Measurements from ENCODE around the gene C3orf22.

The C3orf22 gene

GRCh38 chr3:126556637-126557414 lies 1.9 kb downstream of the C3orf22 start:
- no peak for DNase-seq (ENCODE audit: low read depth)

- no peak for DNase-seq (ENCODE audit: low read depth)
These were observed 2.7 kb downstream of the C3orf22 start for GRCh38 chr3:126555795-126556636.

- no peak for DNase-seq (ENCODE audit: low read depth)
These were observed 3.9 kb downstream of the C3orf22 start for GRCh38 chr3:126554560-126555525.

- DNase-seq (ENCODE audit: low read depth): no peak
These were observed 5.2 kb downstream of the C3orf22 start for GRCh38 chr3:126553284-126554084.

- no peak for DNase-seq (ENCODE audit: low read depth)
These were observed 5.9 kb downstream of the C3orf22 start for GRCh38 chr3:126552688-126553283.

GRCh38 chr3:126551839-126552687 lies 6.7 kb downstream of the C3orf22 start:
- DNase-seq (ENCODE audit: low read depth): no peak

- no peak for DNase-seq (ENCODE audit: low read depth)
These were observed 7.5 kb downstream of the C3orf22 start for GRCh38 chr3:126551121-126551838.

- no peak for DNase-seq (ENCODE audit: low read depth)
These were observed 8.2 kb downstream of the C3orf22 start for GRCh38 chr3:126550488-126551051.

GRCh38 chr3:126549861-126550487 lies 8.8 kb downstream of the C3orf22 start:
- no peak for DNase-seq (ENCODE audit: low read depth)

- DNase-seq (ENCODE audit: low read depth): no peak
These were observed 9.9 kb downstream of the C3orf22 start for GRCh38 chr3:126548556-126549466.

- DNase-seq (ENCODE audit: low read depth): no peak
These were observed 11.0 kb downstream of the C3orf22 start for GRCh38 chr3:126547721-126548120.

GRCh38 chr3:126546549-126547239 lies 12.0 kb downstream of the C3orf22 start:
- DNase-seq (ENCODE audit: low read depth): no peak

- DNase-seq (ENCODE audit: low read depth): no peak
These were observed 12.7 kb downstream of the C3orf22 start for GRCh38 chr3:126546013-126546412.

GRCh38 chr3:126545544-126545943 lies 13.2 kb downstream of the C3orf22 start:
- DNase-seq (ENCODE audit: low read depth): no peak

- DNase-seq (ENCODE audit: low read depth): no peak
These were observed 14.0 kb downstream of the C3orf22 start for GRCh38 chr3:126544596-126545281.

- DNase-seq (ENCODE audit: low read depth): no peak
These were observed 15.2 kb downstream of the C3orf22 start for GRCh38 chr3:126543457-126544061.
